ENCODE data around the gene ETV2.

GRCh38 chr19:35612224-35612558 is 29.4 kb upstream of the ETV2 start:
- TF ChIP-seq CTCF (conservative IDR thresholded peaks at IDR 0.05; ENCODE audit: low read depth, low read length) (no peak), RCOR1 (IDR thresholded peaks at IDR 0.05; ENCODE audit: insufficient replicate concordance, low read length) (no peak), SMC3 (IDR thresholded peaks at IDR 0.05; ENCODE audit: low read depth, low read length) (no peak), ELK1 (IDR thresholded peaks at IDR 0.05; ENCODE audit: borderline replicate concordance, low read depth, low read length) (no peak), USF2 (IDR thresholded peaks at IDR 0.05; ENCODE audit: low read depth, low read length) (no peak), MAFK (IDR thresholded peaks at IDR 0.05; ENCODE audit: low read depth, low read length) (no peak)
